Measurements from ENCODE around the gene KIF1B. TPM values are rescaled to one million over a fixed set of nuclear protein-coding genes. Genes with fewer than 3 reads are reported as not detected.

The KIF1B gene
- total RNA-seq, 1 experiment from 2014 or later: 28.1 TPM

DNA sequence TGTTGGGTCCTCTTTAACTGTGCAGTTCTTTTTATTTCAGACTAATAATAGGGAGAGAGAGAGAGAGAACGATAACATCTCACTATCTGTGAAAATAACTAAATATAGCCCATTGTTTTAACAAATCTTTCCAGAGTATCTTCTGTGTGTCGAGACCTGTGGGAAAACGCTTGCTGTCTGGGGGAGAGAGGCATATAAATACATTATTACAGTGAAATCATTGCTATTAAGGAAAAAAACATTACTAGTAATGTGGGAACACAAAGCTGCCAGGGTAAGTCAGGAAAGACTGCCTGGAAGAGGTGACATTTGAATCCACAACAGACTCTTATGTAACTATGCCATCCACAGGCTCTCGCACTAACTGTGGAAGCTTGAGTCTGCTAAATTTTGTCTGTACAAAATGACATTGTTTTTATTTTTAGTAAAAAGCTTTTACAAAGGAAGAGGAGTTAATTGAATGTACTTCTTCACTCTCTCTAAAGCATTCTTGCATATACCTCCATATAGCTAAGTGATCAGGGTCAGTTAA is 128.7 kb downstream of the KIF1B start:
- H3K27ac ChIP-seq (ENCODE audit: low read depth, low read length): no peak overlapping the region
- H4K20me1 ChIP-seq (ENCODE audit: insufficient read depth): no peaks in the 10 kb centered on the region
- H3K36me3 ChIP-seq (ENCODE audit: control insufficient read depth in 1 of 2, insufficient read depth in 2 of 2, low read length in 2 of 2): peaks cover 10 to 17% of the 10 kb centered on the region in 2 experiments; a peak in 3 of 4 replicates
- H3K4me3 ChIP-seq (replicated peaks in 1 of 2; ENCODE audit: low read depth in 1 of 2, low read length in 2 of 2): no peak overlapping the region
- BruUV-seq (replicated peaks): no TSS peak
- no peaks in the 10 kb centered on the region for H3K9me3 ChIP-seq (ENCODE audit: control insufficient read depth in 1 of 2, insufficient read depth in 1 of 2, low read depth in 1 of 2, low read length in 2 of 2)
- no peak for DNase-seq (ENCODE audit: low read depth, low spot score)
- no peak for ATAC-seq
- no peak overlapping the region for H2AFZ ChIP-seq (ENCODE audit: low read depth, low read length, poor library complexity, severe bottlenecking)
- no peaks in the 10 kb centered on the region for H3K27me3 ChIP-seq (ENCODE audit: insufficient read depth, low read length)
- RAD21 ChIA-PET (ENCODE audit: low non-redundant PET in 1 of 2, low total read pairs in 2 of 2, uncharacterized antibody in 2 of 2, unreplicated experiment in 2 of 2): no interaction called here
- peaks cover 3 to 7% of the 10 kb centered on the region in 2 experiments for H3K4me1 ChIP-seq (ENCODE audit: control insufficient read depth in 1 of 2, insufficient read depth in 2 of 2, low read length in 2 of 2)
- CTCF ChIA-PET: interaction anchor here (0.9 kb wide), 1 partner anchor 129 kb away, joined by 5 read pairs; the partner anchor contains the start of gene KIF1B
- H3K4me2 ChIP-seq (ENCODE audit: low read length): no peak overlapping the region
- POLR2A ChIA-PET: no interaction called here
- intact Hi-C loops (cut with micrococcal nuclease): loop anchor here (2.0 to 10.0 kb wide), 3 partner anchors 124 to 462 kb away; partner anchors contain the start of gene KIF1B
- no peaks in the 10 kb centered on the region for H3K9me2 ChIP-seq (ENCODE audit: insufficient read depth)
- TF ChIP-seq EGR1 (IDR thresholded peaks at IDR 0.05; ENCODE audit: low read depth): no peak
- TF ChIP-seq, protein P1, sequence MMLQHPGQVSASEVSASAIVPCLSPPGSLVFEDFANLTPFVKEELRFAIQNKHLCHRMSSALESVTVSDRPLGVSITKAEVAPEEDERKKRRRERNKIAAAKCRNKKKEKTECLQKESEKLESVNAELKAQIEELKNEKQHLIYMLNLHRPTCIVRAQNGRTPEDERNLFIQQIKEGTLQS (IDR thresholded peaks at IDR 0.05): no peak
- TF ChIP-seq YY1 (IDR thresholded peaks at IDR 0.05; ENCODE audit: extremely low read depth, insufficient replicate concordance, low read depth, low read length): no peak
- no peak for TF ChIP-seq SRF (IDR thresholded peaks at IDR 0.05; ENCODE audit: low read depth)
- TF ChIP-seq FOSL1 (IDR thresholded peaks at IDR 0.05; ENCODE audit: low read depth): no peak
- no peak for TF ChIP-seq POLR2A (IDR thresholded peaks at IDR 0.05; ENCODE audit: borderline replicate concordance, extremely low read depth, insufficient read depth, insufficient read length)
- TF ChIP-seq CBX3 (IDR thresholded peaks at IDR 0.05; ENCODE audit: low read depth): no peak
- TF ChIP-seq EZH2 (IDR thresholded peaks at IDR 0.05): no peak
- TF ChIP-seq ZFX (IDR thresholded peaks at IDR 0.05): no peak
- TF ChIP-seq ZNF274 (IDR thresholded peaks at IDR 0.05; ENCODE audit: low read depth, low read length): no peak
- TF ChIP-seq EZH2phosphoT487 (IDR thresholded peaks at IDR 0.05; ENCODE audit: borderline replicate concordance): no peak
- TF ChIP-seq TCF7L2 (IDR thresholded peaks at IDR 0.05; ENCODE audit: borderline replicate concordance, extremely low read depth, insufficient read depth, insufficient read length): no peak
- H3K79me2 ChIP-seq (ENCODE audit: insufficient read depth, low read length): no peaks in the 10 kb centered on the region
- H3K9ac ChIP-seq (ENCODE audit: low read length): no peak overlapping the region

Measured in HCT116 (cell line).